GM12891 (cell line): ENCODE measurements around the gene NHS.

Experiments
- PAX5 ChIP-seq: IDR thresholded peaks from 2 replicates; pipeline ENCODE4 v1.6.1; 2011; ENCODE audit warnings: low read length, moderate library complexity, mild to moderate bottlenecking; ENCODE audit not compliant: insufficient read depth, severe bottlenecking
- POLR2A ChIP-seq: IDR thresholded peaks from 2 replicates; pipeline ENCODE4 v1.6.1; 2011; ENCODE audit warnings: low read depth, low read length, control low read depth
- POLR2AphosphoS5 ChIP-seq: IDR thresholded peaks from 2 replicates; pipeline ENCODE4 v1.6.1; 2011; ENCODE audit warnings: low read depth, low read length, control low read depth
- TAF1 ChIP-seq: IDR thresholded peaks from 2 replicates; pipeline ENCODE4 v1.6.1; 2011; ENCODE audit warnings: low read depth, low read length, control low read depth

DNA sequence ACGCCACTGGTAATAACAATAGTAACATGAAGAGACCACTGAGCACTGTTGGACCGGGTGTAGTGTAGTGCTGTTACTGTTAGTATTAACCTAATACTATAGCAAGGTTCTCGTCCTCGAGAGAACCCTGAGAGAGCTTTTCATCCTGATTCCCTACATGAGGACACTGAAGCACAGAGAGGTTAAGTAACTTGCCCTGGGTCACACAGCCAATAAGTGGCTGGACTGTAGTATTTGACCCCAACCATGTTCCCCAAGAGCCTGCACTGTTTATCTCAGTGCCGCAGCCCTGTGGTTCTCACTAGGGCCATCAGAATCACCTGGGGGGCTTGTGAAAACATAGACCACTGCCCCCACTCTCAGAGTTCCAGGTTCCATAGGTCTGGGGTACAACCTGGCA, 372.7 kb downstream of the NHS start:
- TF ChIP-seq TAF1 = no peak
- TF ChIP-seq POLR2AphosphoS5 = no peak
- TF ChIP-seq POLR2A = no peak
- no peak for TF ChIP-seq PAX5
